Thyroid gland (tissue), 4 donors: ENCODE data around the gene MUTYH. TPM values are rescaled to one million over a fixed set of nuclear protein-coding genes. Genes with fewer than 3 reads are reported as not detected.

Source experiments
- DNase-seq, 2 donors: peaks; one replicate each; pipeline ENCODE4 v3.0.0-alpha.2; 2019
- H3K27ac ChIP-seq, 3 donors: fragments of 200-600 bp; sonication (generic); 1 replicate in 2 of 3; 2 replicates in 1 of 3; pipeline ENCODE4 v1.5.1; 2016 to 2019; ENCODE audit warnings: mild to moderate bottlenecking in 1 of 3, moderate library complexity in 1 of 3
- H3K27me3 ChIP-seq: fragments of 200-600 bp; sonication (generic); one replicate; pipeline ENCODE4 v1.5.1; 2019
- H3K36me3 ChIP-seq, 2 donors: fragments of 200-600 bp; sonication (generic); one replicate each; pipeline ENCODE4 v1.5.1; 2016 to 2019
- H3K4me1 ChIP-seq, 2 donors: fragments of 200-600 bp; sonication (generic); one replicate each; pipeline ENCODE4 v1.5.1; 2017 to 2019
- H3K4me3 ChIP-seq, 3 donors: fragments of 200-600 bp; sonication (generic); replicated peaks in 1 of 3; 1 replicate in 2 of 3; 2 replicates in 1 of 3; pipeline ENCODE4 v1.5.1; 2016; ENCODE audit warnings: mild to moderate bottlenecking in 1 of 3
- H3K9me3 ChIP-seq: fragments of 200-600 bp; sonication (generic); one replicate; pipeline ENCODE4 v1.5.1; 2017
- CTCF ChIP-seq, 6 experiments: fragments of 200-600 bp in 3 of 6; fragments of 450-650 bp in 3 of 6; sonication (generic) in 3 of 6; IDR thresholded peaks; one replicate each; pipeline ENCODE4 v1.5.1; 2016 to 2019; ENCODE audit warnings: antibody characterized with exemption in 6 of 6, mild to moderate bottlenecking in 2 of 6, inconsistent platforms in 1 of 6, moderate library complexity in 1 of 6
- POLR2A ChIP-seq, 2 donors: fragments of 450-650 bp; IDR thresholded peaks; one replicate each; pipeline ENCODE4 v1.6.1; 2017; ENCODE audit warnings: antibody characterized with exemption in 2 of 2, mild to moderate bottlenecking in 2 of 2, moderate library complexity in 1 of 2
- WGBS, 2 donors: methylation state at CpG; one replicate each; pipeline ENCODE4 v1.1.5; 2017; 5-methylcytosine and 5-hydroxymethylcytosine counted together
- intact Hi-C: fragments of 100-400 bp; cut with DNase I; formaldehyde crosslinking; loops from one replicate; pipeline ENCODE4 v1.15.1; 2023
- total RNA-seq, 4 donors: library from RNA; depleted of rRNA; stranded (reverse); fragments of >200 nt; gene quantifications; one replicate each; pipeline ENCODE4 v1.2.3, GENCODE V29; 2016

MUTYH gene
- total RNA-seq, 4 donors from 2014 or later = 23.7 to 45.9 (median 31.7) TPM

GRCh38 chr1:45304311-45305081, 35.7 kb downstream of the MUTYH start:
- no peak for TF ChIP-seq POLR2A (IDR thresholded peaks at IDR 0.05)
- TF ChIP-seq CTCF (IDR thresholded peaks at IDR 0.05) = no peak
- no peaks in the 10 kb centered on the region for H3K36me3 ChIP-seq
- no peaks in the 10 kb centered on the region for H3K27me3 ChIP-seq
- peak overlapping the region; percentile 16 to 49 (median 47) for H3K4me3 ChIP-seq
- H3K9me3 ChIP-seq = no peaks in the 10 kb centered on the region
- peak; percentile 64 to 70 for DNase-seq
- 23 to 42% methylated on average over 8 to 15 of the region's 15 CpGs for WGBS, 2 donors
- H3K4me1 ChIP-seq = peaks cover 8 to 15% of the 10 kb centered on the region in 2 donors
- intact Hi-C loops = loop anchor here (5.0 kb wide), 1 partner anchor 188 kb away; the partner anchor contains the start of gene TESK2
- H3K27ac ChIP-seq = peak overlapping the region; percentile 85 to 88 (median 86)

GRCh38 chr1:45303520-45304310, 36.5 kb downstream of the MUTYH start:
- Histone ChIP-seq H3K4me3 (peak overlapping the region; percentile 16 to 49 (median 47)), H3K36me3 (no peaks in the 10 kb centered on the region), H3K27ac (peak overlapping the region; percentile 85 to 88 (median 86)), H3K27me3 (no peaks in the 10 kb centered on the region), H3K9me3 (no peaks in the 10 kb centered on the region), H3K4me1 (peaks cover 8 to 15% of the 10 kb centered on the region in 2 donors)
- 0% methylated on average over 34 to 40 of the region's 68 CpGs for WGBS, 2 donors
- TF ChIP-seq CTCF (IDR thresholded peaks at IDR 0.05) (peak; percentile 22 to 77 (median 64)), POLR2A (IDR thresholded peaks at IDR 0.05) (peak in 1 of 2 donors; percentile 77)
- intact Hi-C loops = loop anchor here (5.0 kb wide), 1 partner anchor 189 kb away; the partner anchor contains the start of gene TESK2
- DNase-seq = peak; percentile 99

- H3K9me3 ChIP-seq = no peaks in the 10 kb centered on the region
- DNase-seq = peak in 1 of 2 donors; percentile 7
- H3K27ac ChIP-seq = peak overlapping the region; percentile 42 to 74 (median 67)
- peak overlapping the region in 1 of 3 donors; percentile 38 for H3K4me3 ChIP-seq
- no peaks in the 10 kb centered on the region for H3K36me3 ChIP-seq
- no peaks in the 10 kb centered on the region for H3K27me3 ChIP-seq
- peaks cover 8 to 15% of the 10 kb centered on the region in 2 donors for H3K4me1 ChIP-seq
- 84 to 89% methylated on average over 16 of the region's 16 CpGs for WGBS, 2 donors
- intact Hi-C loops = loop anchor here (5.0 kb wide), 1 partner anchor 190 kb away; the partner anchor contains the start of gene TESK2
- TF ChIP-seq POLR2A (IDR thresholded peaks at IDR 0.05) (no peak), CTCF (IDR thresholded peaks at IDR 0.05) (no peak)
These were observed 37.6 kb downstream of the MUTYH start for GRCh38 chr1:45302505-45303150.

DNA sequence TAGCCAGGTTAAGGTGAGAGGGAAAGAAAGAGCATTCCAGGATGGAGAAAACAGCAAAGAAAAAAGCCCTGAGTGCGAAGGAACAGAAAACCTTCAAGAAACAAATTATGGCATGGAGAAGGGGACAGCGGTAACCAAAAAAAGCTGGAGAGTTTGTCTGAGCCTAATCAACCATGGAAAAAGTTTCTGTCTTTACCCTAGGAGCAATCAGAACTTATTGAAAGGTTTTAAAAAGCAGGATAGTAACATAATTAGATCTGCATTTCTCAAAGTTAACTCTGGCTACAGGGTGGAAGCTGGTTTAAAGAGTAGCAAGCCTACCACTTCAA, 39.6 kb downstream of the MUTYH start:
- no peak for DNase-seq
- WGBS, 2 donors = 34 to 52% methylated on average over 2 of the region's 2 CpGs
- Histone ChIP-seq H3K36me3 (no peaks in the 10 kb centered on the region), H3K4me3 (no peak overlapping the region), H3K4me1 (peaks cover 8 to 15% of the 10 kb centered on the region in 2 donors), H3K27ac (no peak overlapping the region), H3K9me3 (no peaks in the 10 kb centered on the region), H3K27me3 (no peaks in the 10 kb centered on the region)
- intact Hi-C loops = loop anchor here (5.0 kb wide), 1 partner anchor 192 kb away; the partner anchor contains the start of gene TESK2
- no peak for TF ChIP-seq POLR2A (IDR thresholded peaks at IDR 0.05)
- TF ChIP-seq CTCF (IDR thresholded peaks at IDR 0.05) = peak in 1 of 6 experiments; percentile 3
